KMS-11 (cell line): ENCODE measurements around the gene FAM168A.
"Not testable (repeated sequence)": the region's sequence is repeated elsewhere in the genome, so short reads cannot be mapped to it uniquely, and the experiment has no call there.

Experiments used
- H2AFZ ChIP-seq: fragments of 200-600 bp; sonication (generic); 2 replicates; pipeline ENCODE4 v1.6.1; 2016; ENCODE audit warnings: antibody characterized with exemption, mixed run types, low read depth
- H3K27ac ChIP-seq: fragments of 200-600 bp; sonication (generic); 2 replicates; pipeline ENCODE4 v1.6.1; 2016; ENCODE audit warnings: mild to moderate bottlenecking, mixed run types
- H3K27me3 ChIP-seq: fragments of 200-600 bp; sonication (generic); 2 replicates; pipeline ENCODE4 v1.6.1; 2017; ENCODE audit warnings: mild to moderate bottlenecking, low read depth, mixed run types, moderate library complexity; ENCODE audit not compliant: insufficient read depth
- H3K36me3 ChIP-seq: fragments of 200-600 bp; sonication (generic); 2 replicates; pipeline ENCODE4 v1.6.1; 2017; ENCODE audit warnings: mild to moderate bottlenecking, mixed run types; ENCODE audit not compliant: insufficient read depth
- H3K4me1 ChIP-seq: fragments of 200-600 bp; sonication (generic); 2 replicates; pipeline ENCODE4 v1.6.1; 2016; ENCODE audit warnings: mild to moderate bottlenecking, low read depth, mixed run types; ENCODE audit not compliant: poor library complexity, severe bottlenecking
- H3K4me2 ChIP-seq: fragments of 200-600 bp; sonication (generic); 2 replicates; pipeline ENCODE4 v1.7.0; 2016; ENCODE audit warnings: mild to moderate bottlenecking, mixed run types
- H3K4me3 ChIP-seq: fragments of 200-600 bp; sonication (generic); IDR thresholded peaks from 2 replicates; pipeline ENCODE4 v1.6.1; 2017; ENCODE audit warnings: low read depth, low read length, mixed read lengths; ENCODE audit not compliant: insufficient read depth
- H3K79me2 ChIP-seq: fragments of 200-600 bp; sonication (generic); 2 replicates; pipeline ENCODE4 v1.6.1; 2016; ENCODE audit warnings: low read depth, mixed run types; ENCODE audit not compliant: insufficient read depth
- H3K9ac ChIP-seq: fragments of 200-600 bp; sonication (generic); 2 replicates; pipeline ENCODE4 v1.6.1; 2016; ENCODE audit warnings: mild to moderate bottlenecking, mixed run types
- H4K20me1 ChIP-seq: fragments of 200-600 bp; sonication (generic); 2 replicates; pipeline ENCODE4 v1.6.1; 2016; ENCODE audit warnings: mild to moderate bottlenecking, mixed run types; ENCODE audit not compliant: insufficient read depth
- CTCF ChIP-seq: fragments of 200-600 bp; sonication (generic); conservative IDR thresholded peaks from 2 replicates; pipeline ENCODE4 v1.6.1; 2017; ENCODE audit warnings: low read depth, mild to moderate bottlenecking, antibody characterized with exemption, low read length, moderate library complexity, mixed read lengths

FAM168A gene

GRCh38 chr11:73478737-73479347, 119.1 kb downstream of the FAM168A start:
- peak; percentile 67 for TF ChIP-seq CTCF
- no peak overlapping the region for H3K27ac ChIP-seq
- no peaks in the 10 kb centered on the region for H3K79me2 ChIP-seq
- no peak overlapping the region for H3K9ac ChIP-seq
- H3K36me3 ChIP-seq = no peaks in the 10 kb centered on the region
- H3K27me3 ChIP-seq = no peaks in the 10 kb centered on the region
- no peak overlapping the region for H3K4me2 ChIP-seq
- H3K4me3 ChIP-seq = no peak overlapping the region
- H2AFZ ChIP-seq = no peak overlapping the region
- no peaks in the 10 kb centered on the region for H4K20me1 ChIP-seq
- no peaks in the 10 kb centered on the region for H3K4me1 ChIP-seq

GRCh38 chr11:73477518-73477917, 120.4 kb downstream of the FAM168A start:
- Histone ChIP-seq H4K20me1 (no peaks in the 10 kb centered on the region), H2AFZ (no peak overlapping the region), H3K4me3 (no peak overlapping the region), H3K27me3 (no peaks in the 10 kb centered on the region), H3K9ac (no peak overlapping the region), H3K79me2 (no peaks in the 10 kb centered on the region), H3K4me2 (no peak overlapping the region), H3K36me3 (no peaks in the 10 kb centered on the region), H3K4me1 (no peaks in the 10 kb centered on the region), H3K27ac (no peak overlapping the region)
- TF ChIP-seq CTCF = no peak

GRCh38 chr11:73475549-73476095, 122.3 kb downstream of the FAM168A start:
- Histone ChIP-seq H3K4me2 (no peak overlapping the region), H3K4me3 (no peak overlapping the region), H3K9ac (no peak overlapping the region), H3K27ac (no peak overlapping the region), H3K4me1 (no peaks in the 10 kb centered on the region), H4K20me1 (no peaks in the 10 kb centered on the region), H2AFZ (no peak overlapping the region), H3K36me3 (no peaks in the 10 kb centered on the region), H3K27me3 (no peaks in the 10 kb centered on the region), H3K79me2 (no peaks in the 10 kb centered on the region)
- no peak for TF ChIP-seq CTCF

- Histone ChIP-seq H3K4me3 (no peak overlapping the region), H3K9ac (no peak overlapping the region), H3K4me2 (no peak overlapping the region), H3K27me3 (no peaks in the 10 kb centered on the region), H3K36me3 (no peaks in the 10 kb centered on the region), H3K27ac (no peak overlapping the region), H3K79me2 (no peaks in the 10 kb centered on the region), H2AFZ (no peak overlapping the region), H4K20me1 (no peaks in the 10 kb centered on the region), H3K4me1 (no peaks in the 10 kb centered on the region)
- TF ChIP-seq CTCF = no peak
These were observed 124.7 kb downstream of the FAM168A start for GRCh38 chr11:73473252-73473651.

GRCh38 chr11:73470036-73470612, 127.8 kb downstream of the FAM168A start:
- H3K79me2 ChIP-seq, H3K27ac ChIP-seq, H3K36me3 ChIP-seq, H2AFZ ChIP-seq, H3K4me2 ChIP-seq, H3K27me3 ChIP-seq, H4K20me1 ChIP-seq, H3K4me1 ChIP-seq, H3K9ac ChIP-seq, H3K4me3 ChIP-seq: not testable (repeated sequence)
